ENCODE measurements around the gene C2CD2.

- no peak for TF ChIP-seq CTCF (IDR thresholded peaks at IDR 0.05)
- no peak for TF ChIP-seq POLR2A (IDR thresholded peaks at IDR 0.05)
Observed at GRCh38 chr21:41848533-41848932, 105.3 kb downstream of the C2CD2 start.

Measured in uterus (tissue), 2 donors.